NCI-H524 treated with DMSO at 0.1 percent for 48 hours (cell line): ENCODE results near the gene CTPS2.
"Not testable (repeated sequence)": the region's sequence is repeated elsewhere in the genome, so short reads cannot be mapped to it uniquely, and the experiment has no call there.

Experiments used
- DNase-seq: peaks from one replicate; lab custom pipeline; 2025; lab: John Stamatoyannopoulos, UW

The CTPS2 gene

DNA sequence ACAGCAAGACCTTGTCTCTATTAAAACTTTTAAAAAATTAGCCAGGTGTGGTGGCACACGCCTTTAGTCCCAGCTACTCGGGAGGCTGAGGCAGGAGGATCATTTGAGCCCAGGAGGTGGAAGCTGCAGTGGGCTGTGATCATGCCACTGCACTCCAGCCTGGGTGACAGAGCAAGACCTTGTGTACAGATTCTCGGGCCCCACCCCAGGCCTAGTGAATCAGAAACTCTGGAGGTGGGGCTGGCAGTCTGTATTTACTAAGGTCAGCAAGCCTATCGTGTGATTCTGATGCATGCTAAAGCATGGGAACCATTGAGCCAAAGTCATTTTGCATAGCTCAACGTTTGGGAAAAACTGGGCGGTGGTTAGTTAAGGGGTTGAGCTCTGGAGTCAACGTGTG, 59.0 kb downstream of the CTPS2 start:
- no peak for DNase-seq

- no peak for DNase-seq
Measured at GRCh38 chrX:16651391-16652024, 61.0 kb downstream of the CTPS2 start.

GRCh38 chrX:16649858-16650257, 62.6 kb downstream of the CTPS2 start, which contains the start of gene S100G:
Gene S100G, plus strand, starts transcription at chrX:16650158. Its CDS starts 849 bp downstream, at chrX:16651007.
- DNase-seq = no peak

GRCh38 chrX:16646366-16647138, 65.9 kb downstream of the CTPS2 start:
- DNase-seq = no peak

DNA sequence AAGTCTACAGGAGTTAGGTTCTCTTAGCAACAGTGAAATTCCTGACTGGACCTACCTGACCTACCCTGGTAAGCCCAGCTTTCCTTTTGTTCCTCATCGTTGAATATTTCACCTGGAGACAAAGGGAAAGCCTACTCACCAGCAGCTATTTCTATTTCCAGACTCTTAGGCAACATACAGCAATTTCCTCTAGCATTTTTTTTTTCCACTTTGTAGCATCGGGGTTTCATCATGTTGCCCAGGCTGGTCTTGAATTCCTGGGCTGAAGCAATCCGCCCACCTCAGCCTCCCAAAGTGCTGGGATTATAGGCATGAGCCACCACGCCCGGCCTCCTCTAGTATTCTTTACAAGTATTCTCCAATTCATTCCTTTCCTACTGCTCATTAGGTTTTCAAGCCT, 69.3 kb downstream of the CTPS2 start:
- DNase-seq = no peak

DNA sequence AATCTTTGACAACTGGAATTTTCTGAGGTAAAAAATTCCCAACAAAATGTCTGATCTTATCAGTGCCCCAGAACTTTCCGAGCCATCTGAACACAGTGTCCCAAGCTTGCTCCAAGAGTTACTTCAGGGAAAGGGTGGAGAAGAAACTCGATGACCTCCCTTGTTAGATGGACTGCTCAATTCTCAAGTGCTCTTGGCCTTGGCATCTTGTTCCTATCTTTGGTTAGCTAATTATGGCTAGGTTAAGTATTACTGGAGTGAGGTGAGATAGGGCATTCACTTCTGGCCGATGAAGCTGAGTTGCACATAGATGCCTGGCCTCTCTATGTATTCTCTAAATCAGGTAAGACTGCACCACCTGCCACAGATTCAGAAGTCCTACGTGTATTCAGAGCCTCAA, 71.6 kb downstream of the CTPS2 start:
- DNase-seq = no peak

GRCh38 chrX:16639966-16640365, 72.5 kb downstream of the CTPS2 start:
- no peak for DNase-seq

DNA sequence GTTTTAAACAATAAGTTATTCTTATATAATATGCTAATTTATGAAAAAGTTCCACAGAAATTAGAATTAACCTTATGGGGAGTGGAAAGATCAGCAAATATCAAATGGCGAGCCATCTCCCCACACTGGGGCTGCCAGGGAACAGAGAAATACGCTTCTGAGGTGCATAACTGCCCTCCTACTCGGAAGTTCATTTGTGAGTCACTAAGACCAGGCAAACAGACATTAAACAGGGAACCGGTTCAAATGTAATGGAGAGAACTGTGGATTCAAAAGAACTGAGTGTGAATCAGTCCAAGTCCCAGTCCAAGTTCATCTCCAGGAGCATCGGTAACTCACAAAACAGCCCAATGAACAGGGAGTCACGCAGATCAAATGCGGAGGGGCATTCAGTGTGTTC, 73.9 kb downstream of the CTPS2 start:
- no peak for DNase-seq

- no peak for DNase-seq
Measured at GRCh38 chrX:16635596-16635995, 76.9 kb downstream of the CTPS2 start.

DNA sequence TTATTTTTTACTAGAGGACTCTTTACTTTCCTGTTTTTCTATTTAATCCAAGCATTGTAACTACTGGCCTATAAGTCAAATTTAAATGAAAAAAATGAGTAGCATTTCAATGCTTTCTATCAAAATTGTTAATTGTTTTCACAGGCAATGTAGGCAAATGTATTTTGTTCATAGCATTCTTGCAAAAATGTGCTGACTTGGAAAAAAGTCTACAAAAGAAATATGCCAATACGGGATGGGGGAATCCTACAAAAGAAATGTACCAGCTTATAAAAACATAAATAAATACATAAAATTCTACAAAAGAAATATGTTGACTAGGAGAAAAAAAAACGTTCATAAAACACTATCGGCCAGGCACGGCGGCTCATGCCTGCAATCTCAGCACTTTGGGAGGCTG, 77.4 kb downstream of the CTPS2 start:
- no peak for DNase-seq

- DNase-seq = no peak
Measured at GRCh38 chrX:16633754-16634153, 78.7 kb downstream of the CTPS2 start.

DNA sequence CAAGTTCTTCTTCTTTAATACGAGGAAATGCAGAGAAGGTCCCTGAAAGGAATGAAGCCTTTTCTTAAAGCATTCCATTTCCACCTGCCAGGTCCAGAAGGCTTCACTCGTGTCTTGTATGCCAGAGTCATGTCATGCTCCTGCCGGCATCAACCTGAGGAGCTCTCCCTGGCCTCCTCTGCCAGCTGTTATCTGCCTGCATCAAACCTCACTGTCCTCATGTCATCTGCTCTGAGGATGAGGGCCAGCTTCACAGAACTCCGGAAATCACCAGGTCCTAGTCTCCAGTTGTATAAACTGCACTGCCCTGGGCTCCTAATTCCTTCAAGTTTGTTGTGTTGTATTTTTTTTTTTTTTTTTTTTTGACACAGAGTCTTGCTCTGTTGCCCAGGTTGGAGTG, 82.6 kb downstream of the CTPS2 start:
- no peak for DNase-seq

- DNase-seq = peak; percentile 61
Measured at GRCh38 chrX:16628946-16629595, 83.4 kb downstream of the CTPS2 start.

DNA sequence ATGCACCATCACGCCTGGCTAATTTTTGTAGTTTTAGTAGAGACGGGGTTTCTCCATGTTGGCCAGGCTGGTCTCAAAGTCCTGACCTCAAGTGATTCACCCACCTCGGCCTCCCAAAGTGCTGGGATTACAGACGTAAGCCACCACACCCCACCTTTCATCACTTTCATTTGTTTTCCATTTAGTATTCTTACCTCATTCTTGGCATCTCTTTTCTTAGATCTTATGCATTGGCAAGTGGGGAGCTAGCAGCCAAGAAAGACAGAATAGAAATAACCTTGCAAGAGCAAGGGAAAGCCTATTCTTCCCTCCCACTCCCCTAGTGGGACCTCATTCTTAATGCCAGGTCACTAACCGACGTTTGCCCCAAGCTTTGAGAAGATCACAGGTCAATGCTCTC, 84.0 kb downstream of the CTPS2 start:
- DNase-seq = not testable (repeated sequence)

GRCh38 chrX:16619024-16619423, 93.4 kb downstream of the CTPS2 start:
- no peak for DNase-seq

GRCh38 chrX:16618422-16618821, 94.0 kb downstream of the CTPS2 start:
- DNase-seq = no peak

DNA sequence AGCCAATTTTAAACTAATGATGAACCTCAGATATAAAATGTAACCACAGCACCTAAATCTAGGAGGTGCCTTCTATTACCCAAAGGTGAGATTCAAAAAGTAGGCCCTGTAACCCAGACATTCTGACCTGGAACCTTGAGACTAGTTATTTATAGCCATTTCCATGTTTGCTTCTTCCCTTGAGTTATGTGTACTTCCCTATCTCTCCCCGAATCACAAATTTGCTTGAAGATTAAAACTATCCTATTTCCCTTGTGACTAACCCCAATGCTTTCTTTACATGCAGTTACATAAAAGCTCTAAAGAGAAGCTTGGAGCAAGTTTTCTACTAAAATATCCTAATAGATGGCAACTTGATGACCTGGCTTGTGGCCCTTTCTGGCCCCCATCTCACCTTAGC, 95.1 kb downstream of the CTPS2 start:
- DNase-seq = no peak

DNA sequence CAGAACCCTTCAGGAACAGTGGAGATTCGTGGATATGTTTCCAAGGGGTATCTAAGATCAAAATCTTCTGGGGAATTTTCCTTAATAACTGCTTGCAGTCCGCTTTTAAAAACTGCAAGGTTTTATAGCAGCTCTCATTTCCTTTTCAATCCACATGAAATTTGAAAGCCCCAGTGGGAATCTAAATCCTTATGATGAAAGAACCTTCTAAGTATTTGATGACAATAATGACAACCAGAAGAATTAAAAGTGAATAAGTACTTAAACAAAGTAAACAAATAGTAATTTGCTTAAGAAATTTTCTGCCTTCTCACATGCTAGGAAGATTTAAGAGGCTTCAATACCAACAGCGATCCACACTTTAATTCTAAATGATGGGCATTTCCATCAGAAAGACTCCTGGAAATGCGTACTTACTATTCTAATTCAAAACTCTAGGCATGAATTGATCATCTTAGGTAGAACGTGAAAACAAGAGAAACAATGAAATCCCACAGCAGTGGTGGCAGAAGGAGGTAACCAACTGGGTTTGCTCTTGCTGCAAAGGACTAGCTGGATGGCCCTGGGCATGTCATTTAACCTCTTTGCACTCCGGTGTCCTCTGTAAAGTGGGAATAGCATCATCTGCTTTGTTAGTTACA, 100.1 kb downstream of the CTPS2 start:
- DNase-seq = no peak

GRCh38 chrX:16610654-16611053, 101.8 kb downstream of the CTPS2 start:
- not testable (repeated sequence) for DNase-seq

- no peak for DNase-seq
Measured at GRCh38 chrX:16610121-16610621, 102.3 kb downstream of the CTPS2 start.

DNA sequence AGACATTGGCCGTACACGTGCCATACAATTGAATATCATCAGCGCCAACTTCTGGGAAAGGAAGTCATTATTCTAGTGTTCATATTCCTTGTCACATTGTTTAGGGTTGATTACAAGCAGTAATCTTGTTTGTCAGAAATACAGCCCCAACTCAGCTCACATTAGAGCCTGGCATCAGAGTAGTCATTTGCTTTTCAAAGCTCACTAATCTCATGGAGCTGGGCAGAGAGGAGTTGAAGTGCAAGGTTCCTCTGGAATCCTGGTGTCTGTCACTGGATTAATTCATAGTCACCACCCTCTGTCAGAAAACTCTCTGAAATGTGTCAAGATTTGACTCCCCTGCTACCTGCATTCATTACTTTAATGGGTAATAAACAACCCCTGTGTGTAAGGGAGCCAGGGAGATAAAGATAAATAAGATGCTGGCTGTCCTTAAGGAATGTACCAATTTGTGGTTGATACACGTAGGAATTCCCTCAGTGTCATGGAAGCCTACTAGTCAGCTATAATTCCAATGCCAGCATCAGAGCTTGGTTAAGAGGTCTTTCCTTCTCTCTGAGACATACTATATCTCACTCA, 106.2 kb downstream of the CTPS2 start:
- no peak for DNase-seq

DNA sequence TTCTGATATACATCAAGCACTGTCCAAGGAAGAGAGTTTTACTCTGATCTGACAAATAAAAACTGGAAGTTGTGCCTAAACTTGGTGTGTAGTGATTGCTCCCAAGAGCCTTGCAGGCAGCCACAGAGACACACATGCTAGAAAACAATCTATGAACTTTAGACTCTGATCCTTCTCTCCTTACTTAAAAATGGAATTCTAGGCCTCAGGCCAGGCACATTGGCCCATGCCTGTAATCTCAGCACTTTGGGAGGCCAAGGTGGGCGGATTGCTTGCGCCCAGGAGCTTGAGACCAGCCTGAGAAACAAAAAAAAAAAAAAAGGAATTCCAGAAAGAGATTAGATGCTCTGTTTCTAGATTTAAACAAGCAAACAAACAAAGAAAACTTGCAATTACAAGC, 108.1 kb downstream of the CTPS2 start:
- no peak for DNase-seq
